Nephron (organoid): Measurements from ENCODE around the gene BBLN.

Experiments used
- H3K27ac Mint-ChIP-seq, 3 experiments: 2 replicates each; pipeline ENCODE4 v1.8.0; 2020; ENCODE audit warnings: mixed read lengths in 3 of 3, mild to moderate bottlenecking in 2 of 3, moderate library complexity in 1 of 3
- H3K27me3 Mint-ChIP-seq: 2 replicates; pipeline ENCODE4 v1.8.0; 2021; ENCODE audit warnings: low read depth, mild to moderate bottlenecking, moderate library complexity, mixed read lengths
- H3K36me3 Mint-ChIP-seq: 2 replicates; pipeline ENCODE4 v1.8.0; 2020; ENCODE audit warnings: low read depth, mixed read lengths
- H3K4me1 Mint-ChIP-seq: 2 replicates; pipeline ENCODE4 v1.8.0; 2020; ENCODE audit warnings: mixed read lengths
- H3K4me3 Mint-ChIP-seq, 3 experiments: 2 replicates each; pipeline ENCODE4 v1.8.0; 2020; ENCODE audit warnings: mild to moderate bottlenecking in 3 of 3, mixed read lengths in 3 of 3, moderate library complexity in 2 of 3
- H3K9me3 Mint-ChIP-seq: 2 replicates; pipeline ENCODE4 v1.8.0; 2020; ENCODE audit warnings: mixed read lengths
- TF ChIP-seq, protein P1 (sequence below), 3 experiments: fragments of 200-600 bp; sonication (generic); IDR thresholded peaks; one replicate each; pipeline ENCODE4 v1.5.0; 2021; ENCODE audit warnings: antibody characterized with exemption in 3 of 3; ENCODE audit not compliant: unreplicated experiment in 3 of 3

Gene BBLN

GRCh38 chr9:128120741-128121465 lies 39.2 kb upstream of the BBLN start:
- peaks cover 4% of the 10 kb centered on the region for H3K27me3 Mint-ChIP-seq
- H3K4me3 Mint-ChIP-seq: no peak overlapping the region
- H3K9me3 Mint-ChIP-seq: no peaks in the 10 kb centered on the region
- H3K27ac Mint-ChIP-seq: no peak overlapping the region
- H3K36me3 Mint-ChIP-seq: peaks cover 3% of the 10 kb centered on the region
- H3K4me1 Mint-ChIP-seq: peaks cover 9% of the 10 kb centered on the region
- TF ChIP-seq, protein P1, sequence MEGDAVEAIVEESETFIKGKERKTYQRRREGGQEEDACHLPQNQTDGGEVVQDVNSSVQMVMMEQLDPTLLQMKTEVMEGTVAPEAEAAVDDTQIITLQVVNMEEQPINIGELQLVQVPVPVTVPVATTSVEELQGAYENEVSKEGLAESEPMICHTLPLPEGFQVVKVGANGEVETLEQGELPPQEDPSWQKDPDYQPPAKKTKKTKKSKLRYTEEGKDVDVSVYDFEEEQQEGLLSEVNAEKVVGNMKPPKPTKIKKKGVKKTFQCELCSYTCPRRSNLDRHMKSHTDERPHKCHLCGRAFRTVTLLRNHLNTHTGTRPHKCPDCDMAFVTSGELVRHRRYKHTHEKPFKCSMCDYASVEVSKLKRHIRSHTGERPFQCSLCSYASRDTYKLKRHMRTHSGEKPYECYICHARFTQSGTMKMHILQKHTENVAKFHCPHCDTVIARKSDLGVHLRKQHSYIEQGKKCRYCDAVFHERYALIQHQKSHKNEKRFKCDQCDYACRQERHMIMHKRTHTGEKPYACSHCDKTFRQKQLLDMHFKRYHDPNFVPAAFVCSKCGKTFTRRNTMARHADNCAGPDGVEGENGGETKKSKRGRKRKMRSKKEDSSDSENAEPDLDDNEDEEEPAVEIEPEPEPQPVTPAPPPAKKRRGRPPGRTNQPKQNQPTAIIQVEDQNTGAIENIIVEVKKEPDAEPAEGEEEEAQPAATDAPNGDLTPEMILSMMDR (IDR thresholded peaks at IDR 0.05; ENCODE audit: unreplicated experiment in 3 of 3): no peak

DNA sequence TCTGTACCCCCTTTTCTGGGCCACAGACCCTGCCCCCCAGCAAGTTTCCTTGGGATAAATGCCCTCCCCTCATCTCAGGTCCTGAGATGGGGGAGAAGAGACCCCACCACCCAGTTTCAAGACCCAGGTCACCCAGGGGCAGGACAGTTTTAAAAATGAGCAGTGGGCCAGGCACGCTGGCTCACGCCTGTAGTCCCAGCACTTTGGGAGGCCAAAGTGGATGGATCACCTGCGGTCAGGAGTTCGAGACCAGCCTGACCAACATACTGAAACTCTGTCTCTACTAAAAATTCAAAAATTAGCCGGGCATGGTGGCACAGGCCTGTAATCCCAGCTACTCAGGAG lies 38.6 kb upstream of the BBLN start:
- H3K36me3 Mint-ChIP-seq: peaks cover 3% of the 10 kb centered on the region
- no peaks in the 10 kb centered on the region for H3K9me3 Mint-ChIP-seq
- H3K4me3 Mint-ChIP-seq: no peak overlapping the region
- H3K27me3 Mint-ChIP-seq: peaks cover 4% of the 10 kb centered on the region
- TF ChIP-seq, protein P1 (IDR thresholded peaks at IDR 0.05; ENCODE audit: unreplicated experiment in 3 of 3): no peak
- peaks cover 14% of the 10 kb centered on the region for H3K4me1 Mint-ChIP-seq
- no peak overlapping the region for H3K27ac Mint-ChIP-seq

DNA sequence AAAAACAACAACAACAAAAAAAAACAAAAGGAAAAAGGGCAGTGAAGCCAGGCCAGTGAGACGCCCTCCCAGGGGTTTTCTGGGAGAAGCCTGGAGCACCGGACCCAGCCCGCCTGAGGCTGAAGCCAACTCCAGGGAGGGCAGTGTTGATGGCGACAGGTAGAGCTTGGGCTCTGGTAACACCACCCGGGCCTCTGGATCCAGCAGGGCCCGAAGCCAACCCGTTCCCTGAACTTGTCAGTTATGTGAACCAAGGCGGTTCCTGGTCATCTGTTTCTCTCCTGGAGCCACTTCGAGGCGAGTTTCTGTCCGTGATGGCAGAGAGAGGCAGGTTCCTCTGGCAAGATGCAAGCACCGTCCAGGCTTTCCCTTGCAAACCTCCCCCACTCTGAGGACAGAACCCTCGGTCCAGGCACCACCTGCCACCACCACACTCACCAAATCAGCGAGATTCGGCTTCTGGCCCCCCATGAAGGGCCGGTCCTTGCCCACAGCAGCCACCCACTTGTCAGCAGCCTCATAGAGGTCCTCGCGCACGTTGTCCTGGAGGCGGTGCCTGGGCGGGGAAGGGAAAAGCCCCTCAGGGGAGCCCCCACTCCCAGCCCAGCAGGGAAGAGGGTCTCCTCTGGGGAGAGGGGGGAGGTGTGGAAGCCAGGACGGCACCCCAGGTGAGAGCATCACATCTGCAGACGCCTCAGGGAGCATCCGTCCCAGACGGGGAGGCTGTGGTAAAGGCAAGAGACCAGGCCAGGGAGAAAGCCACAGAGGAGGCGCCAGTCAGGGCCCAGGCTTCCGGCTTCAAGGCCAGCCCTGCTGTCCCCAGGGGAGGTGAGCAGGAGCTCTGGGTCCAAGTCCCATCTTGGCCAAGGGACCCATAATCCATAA lies 37.9 kb upstream of the BBLN start:
- no peak overlapping the region for H3K27ac Mint-ChIP-seq
- peaks cover 14% of the 10 kb centered on the region for H3K4me1 Mint-ChIP-seq
- TF ChIP-seq, protein P1 (IDR thresholded peaks at IDR 0.05; ENCODE audit: unreplicated experiment in 3 of 3): no peak
- no peaks in the 10 kb centered on the region for H3K9me3 Mint-ChIP-seq
- no peak overlapping the region for H3K4me3 Mint-ChIP-seq
- peaks cover 3% of the 10 kb centered on the region for H3K36me3 Mint-ChIP-seq
- peaks cover 4% of the 10 kb centered on the region for H3K27me3 Mint-ChIP-seq

GRCh38 chr9:128122809-128123175 lies 37.3 kb upstream of the BBLN start:
- H3K27me3 Mint-ChIP-seq: peaks cover under 1% of the 10 kb centered on the region
- no peak overlapping the region for H3K4me3 Mint-ChIP-seq
- H3K36me3 Mint-ChIP-seq: peaks cover 3% of the 10 kb centered on the region
- no peaks in the 10 kb centered on the region for H3K9me3 Mint-ChIP-seq
- TF ChIP-seq, protein P1 (IDR thresholded peaks at IDR 0.05; ENCODE audit: unreplicated experiment in 3 of 3): no peak
- no peak overlapping the region for H3K27ac Mint-ChIP-seq
- H3K4me1 Mint-ChIP-seq: peaks cover 9% of the 10 kb centered on the region

DNA sequence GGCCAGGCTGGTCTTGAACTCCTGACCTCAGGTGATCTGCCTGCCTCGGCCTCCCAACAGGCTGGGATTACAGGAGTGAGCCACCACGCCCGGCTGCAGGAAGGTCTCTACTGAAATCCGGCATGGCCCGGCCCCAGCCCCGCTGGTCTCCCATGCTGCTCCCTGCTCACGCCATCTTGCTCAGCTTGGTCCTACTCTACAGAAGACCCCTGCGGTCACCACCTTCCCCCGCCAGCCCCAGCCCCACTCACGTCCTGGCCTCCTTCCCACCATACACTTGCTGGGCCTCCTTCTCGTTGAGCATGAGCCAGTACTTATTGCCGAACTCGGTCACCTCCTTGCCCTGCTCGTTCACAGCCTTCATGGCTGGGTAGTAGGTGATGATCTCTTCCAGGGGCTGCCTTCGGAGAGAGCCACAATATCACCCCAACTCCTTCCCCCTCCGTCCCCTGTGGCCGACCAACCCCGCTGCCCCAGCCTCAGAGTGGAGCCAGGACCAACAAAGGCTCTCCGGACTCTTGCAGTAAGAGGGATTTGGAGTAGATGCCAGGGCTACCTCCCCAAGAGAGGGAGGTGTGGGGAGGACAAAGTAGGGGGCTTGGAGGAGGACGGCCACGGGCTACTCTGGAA lies 36.5 kb upstream of the BBLN start:
- Mint-ChIP-seq H3K4me3 (no peak overlapping the region), H3K36me3 (peaks cover 3% of the 10 kb centered on the region), H3K27ac (no peak overlapping the region), H3K27me3 (no peaks in the 10 kb centered on the region), H3K4me1 (peaks cover 8% of the 10 kb centered on the region), H3K9me3 (no peaks in the 10 kb centered on the region)
- TF ChIP-seq, protein P1 (IDR thresholded peaks at IDR 0.05; ENCODE audit: unreplicated experiment in 3 of 3): no peak
